Transverse colon (tissue), 4 donors: ENCODE measurements around the gene DDX10. TPM values are rescaled to one million over a fixed set of nuclear protein-coding genes. Genes with fewer than 3 reads are reported as not detected.

Experiments used
- DNase-seq: peaks from one replicate; pipeline ENCODE4 v3.0.0-alpha.2; 2019
- H3K27ac ChIP-seq, 4 donors: fragments of 200-600 bp; sonication (generic); 2 replicates each; pipeline ENCODE4 v1.5.1; 2016 to 2018; ENCODE audit warnings: inconsistent platforms in 4 of 4
- H3K27me3 ChIP-seq: fragments of 200-600 bp; sonication (generic); 2 replicates; pipeline ENCODE4 v1.5.1; 2017; ENCODE audit warnings: inconsistent platforms
- H3K36me3 ChIP-seq, 4 donors: fragments of 200-600 bp; sonication (generic); 2 replicates each; pipeline ENCODE4 v1.5.1; 2017 to 2019; ENCODE audit warnings: inconsistent platforms in 4 of 4
- H3K4me1 ChIP-seq, 4 donors: fragments of 200-600 bp; sonication (generic); 2 replicates each; pipeline ENCODE4 v1.5.1; 2017 to 2020; ENCODE audit warnings: inconsistent platforms in 4 of 4
- H3K4me3 ChIP-seq, 4 donors: fragments of 200-600 bp; sonication (generic); 1 replicate in 1 of 4; 2 replicates in 3 of 4; pipeline versions ENCODE4 v1.5.1 to v1.6.1; 2017 to 2019; ENCODE audit warnings: inconsistent platforms in 4 of 4
- H3K9me3 ChIP-seq, 2 donors: fragments of 200-600 bp; sonication (generic); 2 replicates each; pipeline ENCODE4 v1.5.1; 2017 to 2019; ENCODE audit warnings: inconsistent platforms in 2 of 2
- CTCF ChIP-seq, 5 experiments: fragments of 200-600 bp in 3 of 5; fragments of 450-650 bp in 2 of 5; sonication (generic) in 3 of 5; IDR thresholded peaks; 1 replicate in 2 of 5; 2 replicates in 3 of 5; pipeline ENCODE4 v1.5.1; 2016 to 2017; ENCODE audit warnings: antibody characterized with exemption in 5 of 5, inconsistent platforms in 3 of 5, mild to moderate bottlenecking in 2 of 5, moderate library complexity in 1 of 5
- EP300 ChIP-seq: sonication (generic); formaldehyde crosslinking; IDR thresholded peaks from one replicate; pipeline ENCODE4 v1.6.1; 2017; ENCODE audit warnings: antibody characterized with exemption, low read depth
- POLR2A ChIP-seq: fragments of 450-650 bp; IDR thresholded peaks from one replicate; pipeline ENCODE4 v1.6.1; 2016; ENCODE audit warnings: antibody characterized with exemption, mild to moderate bottlenecking, moderate library complexity
- POLR2AphosphoS5 ChIP-seq, 3 donors: sonication (generic); formaldehyde crosslinking; IDR thresholded peaks; one replicate each; pipeline ENCODE4 v1.6.1; 2016; ENCODE audit warnings: antibody characterized with exemption in 3 of 3
- WGBS, 2 donors: methylation state at CpG; one replicate each; pipeline ENCODE4 v1.1.5; 2018; ENCODE audit warnings: low coverage in 1 of 2; 5-methylcytosine and 5-hydroxymethylcytosine counted together
- in situ Hi-C, 4 donors: fragments of 200-750 bp; cut with MboI; loops; one replicate each; pipeline versions ENCODE4 v1.15.0 to v1.15.1; 2017; ENCODE audit warnings: low sequenced_read_pairs in 3 of 4, low pct_ligation_motif_present in 1 of 4, low pct_unique_long_range_greater_than_20kb in 1 of 4
- intact Hi-C: fragments of 100-400 bp; cut with DNase I; formaldehyde crosslinking; loops from one replicate; pipeline ENCODE4 v1.15.1; 2023; ENCODE audit warnings: low total_unique reads
- total RNA-seq, 4 donors: library from RNA; depleted of rRNA; stranded (reverse); fragments of >200 nt; gene quantifications; one replicate each; pipeline ENCODE4 v1.1.0, GENCODE V29; 2016

DDX10 gene
- total RNA-seq, 4 donors from 2014 or later = 7.6 to 38.2 (median 12.6) TPM

- in situ Hi-C loops (no loop called here), intact Hi-C loops (no loop called here)
- no peak for DNase-seq
- no peak overlapping the region for H3K4me3 ChIP-seq
- TF ChIP-seq CTCF (IDR thresholded peaks at IDR 0.05) (no peak), POLR2AphosphoS5 (IDR thresholded peaks at IDR 0.05) (no peak), EP300 (no peak), POLR2A (no peak)
- no peaks in the 10 kb centered on the region for H3K27me3 ChIP-seq
- H3K27ac ChIP-seq = no peak overlapping the region
- H3K9me3 ChIP-seq = no peaks in the 10 kb centered on the region
- no peaks in the 10 kb centered on the region for H3K36me3 ChIP-seq
- WGBS, 2 donors = 86% methylated on average over 2 of the region's 2 CpGs; no CpG with 5 or more reads in 1 of the 2 donors
- H3K4me1 ChIP-seq = peaks cover 0 to 21% (median 9%) of the 10 kb centered on the region in 4 donors
These were observed 36.1 kb upstream of the DDX10 start for GRCh38 chr11:108628812-108629211.

GRCh38 chr11:108629274-108629673 is 35.6 kb upstream of the DDX10 start:
- peak; percentile 34 for DNase-seq

GRCh38 chr11:108632041-108632704 is 32.7 kb upstream of the DDX10 start:
- peaks cover 0 to 10% (median 1%) of the 10 kb centered on the region in 4 donors for H3K4me1 ChIP-seq
- no peak overlapping the region for H3K4me3 ChIP-seq
- no peak for TF ChIP-seq POLR2A
- no peak for TF ChIP-seq POLR2AphosphoS5 (IDR thresholded peaks at IDR 0.05)
- no peak for TF ChIP-seq CTCF (IDR thresholded peaks at IDR 0.05)
- no peak for TF ChIP-seq EP300
- 79 to 96% methylated on average over 2 of the region's 2 CpGs for WGBS, 2 donors
- DNase-seq = no peak
- H3K27ac ChIP-seq = no peak overlapping the region
- no peaks in the 10 kb centered on the region for H3K9me3 ChIP-seq
- intact Hi-C loops = loop anchor here (5.0 kb wide), 1 partner anchor 1165 kb away; no protein-coding TSS in a partner anchor
- no peaks in the 10 kb centered on the region for H3K27me3 ChIP-seq
- H3K36me3 ChIP-seq = no peaks in the 10 kb centered on the region
- in situ Hi-C loops = no loop called here

More at GRCh38 chr11:108629274-108629673, 35.6 kb upstream of the DDX10 start:
- Histone ChIP-seq H3K4me1 (peaks cover 0 to 21% (median 7%) of the 10 kb centered on the region in 4 donors), H3K27me3 (no peaks in the 10 kb centered on the region), H3K36me3 (no peaks in the 10 kb centered on the region), H3K9me3 (no peaks in the 10 kb centered on the region), H3K4me3 (no peak overlapping the region), H3K27ac (peak overlapping the region in 1 of 4 donors; percentile 42)
- TF ChIP-seq CTCF (IDR thresholded peaks at IDR 0.05) (no peak), POLR2AphosphoS5 (IDR thresholded peaks at IDR 0.05) (no peak), EP300 (no peak), POLR2A (no peak)
- 50% methylated on average over 3 of the region's 3 CpGs; no CpG with 5 or more reads in 1 of the 2 donors for WGBS, 2 donors
- in situ Hi-C loops = no loop called here
- intact Hi-C loops = no loop called here

GRCh38 chr11:108635106-108635505 is 29.8 kb upstream of the DDX10 start:
- Histone ChIP-seq H3K27me3 (no peaks in the 10 kb centered on the region), H3K4me3 (no peak overlapping the region), H3K4me1 (no peaks in the 10 kb centered on the region), H3K9me3 (no peaks in the 10 kb centered on the region), H3K36me3 (no peaks in the 10 kb centered on the region), H3K27ac (no peak overlapping the region)
- in situ Hi-C loops = no loop called here
- intact Hi-C loops = no loop called here
- TF ChIP-seq POLR2AphosphoS5 (IDR thresholded peaks at IDR 0.05) = no peak
- no peak for TF ChIP-seq EP300
- no peak for TF ChIP-seq POLR2A
- no peak for TF ChIP-seq CTCF (IDR thresholded peaks at IDR 0.05)
- DNase-seq = no peak
